Effector memory CD4-positive, alpha-beta T cell (primary cell): ENCODE measurements around the gene ZBTB11.
"Not testable (repeated sequence)": the region's sequence is repeated elsewhere in the genome, so short reads cannot be mapped to it uniquely, and the experiment has no call there.

Experiments
- DNase-seq, 3 donors: peaks; one replicate each; pipeline ENCODE4 v3.0.0-alpha.2; 2020
- H3K27ac ChIP-seq: 2 replicates; pipeline ENCODE4 v1.7.0; 2013; ENCODE audit warnings: mild to moderate bottlenecking, low read length, moderate library complexity; ENCODE audit not compliant: insufficient read depth, poor library complexity, severe bottlenecking
- H3K27me3 ChIP-seq: replicated peaks from 2 replicates; pipeline ENCODE4 v1.7.0; 2013; ENCODE audit warnings: mild to moderate bottlenecking, low read length; ENCODE audit not compliant: insufficient read depth, control insufficient read depth, poor library complexity, severe bottlenecking
- H3K36me3 ChIP-seq: 2 replicates; pipeline ENCODE4 v1.7.0; 2013; ENCODE audit warnings: mild to moderate bottlenecking, low read length, moderate library complexity; ENCODE audit not compliant: control insufficient read depth, insufficient read depth
- H3K4me1 ChIP-seq: 2 replicates; pipeline ENCODE4 v1.7.0; 2013; ENCODE audit warnings: low read length, mild to moderate bottlenecking; ENCODE audit not compliant: control insufficient read depth, insufficient read depth, poor library complexity, severe bottlenecking
- H3K4me3 ChIP-seq: 2 replicates; pipeline ENCODE4 v1.7.0; 2013; ENCODE audit warnings: low read length, low read depth, mild to moderate bottlenecking; ENCODE audit not compliant: insufficient read depth, poor library complexity, severe bottlenecking
- H3K9me3 ChIP-seq: 2 replicates; pipeline ENCODE4 v1.7.0; 2013; ENCODE audit warnings: mild to moderate bottlenecking, low read length, moderate library complexity; ENCODE audit not compliant: control insufficient read depth

ZBTB11 gene

DNA sequence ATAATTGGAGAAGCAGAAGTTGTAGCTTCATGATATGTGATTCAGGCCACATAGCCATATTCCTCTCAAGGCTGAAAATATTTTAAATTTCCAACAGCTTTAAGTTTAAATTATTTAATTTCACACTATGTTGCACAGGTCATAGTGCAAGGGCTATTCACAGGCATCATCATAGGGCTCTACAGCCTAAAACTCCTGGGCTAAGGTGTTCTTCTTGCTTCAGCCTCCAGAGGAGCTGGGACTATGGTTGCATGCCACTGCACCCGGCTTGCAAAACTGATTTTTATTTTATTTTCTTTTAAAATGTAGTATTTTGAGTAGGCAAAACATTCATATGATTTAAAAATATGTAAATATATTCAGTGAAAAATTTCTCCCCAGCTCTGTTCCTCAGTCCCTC, 41.5 kb upstream of the ZBTB11 start:
- H3K9me3 ChIP-seq: no peaks in the 10 kb centered on the region
- DNase-seq: no peak

GRCh38 chr3:101709126-101709525, 32.2 kb upstream of the ZBTB11 start:
- DNase-seq: no peak
- Histone ChIP-seq H3K9me3 (no peaks in the 10 kb centered on the region), H3K36me3 (no peaks in the 10 kb centered on the region), H3K4me1 (no peaks in the 10 kb centered on the region), H3K27me3 (no peaks in the 10 kb centered on the region), H3K4me3 (no peak overlapping the region), H3K27ac (no peak overlapping the region)

More for the DNA sequence above, 41.5 kb upstream of the ZBTB11 start:
- H3K27me3 ChIP-seq: no peaks in the 10 kb centered on the region
- peaks cover 17% of the 10 kb centered on the region for H3K4me1 ChIP-seq
- H3K36me3 ChIP-seq: no peaks in the 10 kb centered on the region
- H3K27ac ChIP-seq: no peak overlapping the region
- H3K4me3 ChIP-seq: no peak overlapping the region

DNA sequence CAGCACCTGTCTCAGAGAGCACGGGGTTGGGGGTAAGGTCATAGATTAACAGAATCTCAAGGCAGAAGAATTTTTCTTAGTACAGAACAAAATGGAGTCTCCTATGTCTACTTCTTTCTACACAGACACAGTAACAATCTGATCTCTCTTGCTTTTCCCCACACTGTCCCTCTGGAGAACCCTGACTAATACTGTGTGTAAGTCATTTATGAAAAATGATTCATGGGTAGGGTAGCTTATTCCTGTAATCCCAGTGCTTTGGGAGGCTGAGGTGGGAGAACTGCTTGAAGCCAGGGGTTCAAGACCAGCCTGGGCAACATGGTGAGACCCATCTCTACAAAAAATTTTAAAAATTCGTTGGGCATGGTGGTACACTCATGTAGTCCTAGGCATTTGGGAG, 27.7 kb upstream of the ZBTB11 start:
- not testable (repeated sequence) for H3K27me3 ChIP-seq, H3K36me3 ChIP-seq, H3K9me3 ChIP-seq, DNase-seq, H3K27ac ChIP-seq, H3K4me3 ChIP-seq, H3K4me1 ChIP-seq

DNA sequence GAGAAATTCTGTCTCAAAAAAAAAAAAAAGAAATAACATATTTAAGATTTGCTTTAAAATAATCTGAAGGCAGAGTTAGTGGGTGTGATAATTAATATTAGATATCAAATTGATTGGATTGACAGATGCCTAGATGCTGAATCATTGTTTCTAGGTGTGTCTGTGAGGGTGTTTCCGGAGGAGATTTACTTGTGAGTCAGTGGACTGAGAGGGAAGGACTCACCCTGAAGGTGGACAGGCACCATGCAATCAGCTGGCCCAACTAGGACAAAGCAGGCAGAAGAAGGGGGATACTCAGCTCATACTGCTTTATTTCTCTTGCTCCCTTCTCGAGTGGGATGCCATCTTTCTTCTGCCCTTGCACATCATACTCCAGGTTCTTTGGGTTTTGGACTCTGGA, 26.2 kb upstream of the ZBTB11 start:
- Histone ChIP-seq H3K4me3 (no peak overlapping the region), H3K4me1 (no peaks in the 10 kb centered on the region), H3K36me3 (no peaks in the 10 kb centered on the region), H3K9me3 (no peaks in the 10 kb centered on the region), H3K27ac (no peak overlapping the region), H3K27me3 (no peaks in the 10 kb centered on the region)
- DNase-seq: no peak

DNA sequence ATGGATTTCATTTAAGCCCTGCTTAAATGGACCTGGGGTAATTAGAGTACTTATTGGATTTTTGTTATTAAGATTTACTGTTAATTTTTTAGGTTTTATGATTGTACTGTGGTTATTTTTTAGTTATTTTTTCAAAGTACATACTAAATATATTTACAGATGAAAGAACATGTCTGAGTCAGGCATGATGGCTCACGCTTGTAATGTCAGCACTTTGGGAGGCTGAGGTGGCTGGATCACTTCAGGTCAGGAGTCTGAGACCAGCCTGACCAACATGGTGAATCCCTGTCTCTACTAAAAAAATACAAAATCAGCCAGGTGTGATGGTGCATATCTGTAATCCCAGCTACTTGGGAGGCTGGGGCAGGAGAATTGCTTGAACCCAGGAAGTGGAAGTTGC, 25.8 kb upstream of the ZBTB11 start:
- Histone ChIP-seq H3K36me3 (no peaks in the 10 kb centered on the region), H3K9me3 (no peaks in the 10 kb centered on the region), H3K4me3 (no peak overlapping the region), H3K4me1 (no peaks in the 10 kb centered on the region), H3K27ac (no peak overlapping the region), H3K27me3 (no peaks in the 10 kb centered on the region)
- no peak for DNase-seq

- Histone ChIP-seq H3K9me3 (no peaks in the 10 kb centered on the region), H3K27me3 (no peaks in the 10 kb centered on the region), H3K27ac (no peak overlapping the region), H3K4me3 (no peak overlapping the region), H3K36me3 (no peaks in the 10 kb centered on the region), H3K4me1 (no peaks in the 10 kb centered on the region)
- no peak for DNase-seq
Measured at GRCh38 chr3:101701696-101702634, 25.0 kb upstream of the ZBTB11 start.

DNA sequence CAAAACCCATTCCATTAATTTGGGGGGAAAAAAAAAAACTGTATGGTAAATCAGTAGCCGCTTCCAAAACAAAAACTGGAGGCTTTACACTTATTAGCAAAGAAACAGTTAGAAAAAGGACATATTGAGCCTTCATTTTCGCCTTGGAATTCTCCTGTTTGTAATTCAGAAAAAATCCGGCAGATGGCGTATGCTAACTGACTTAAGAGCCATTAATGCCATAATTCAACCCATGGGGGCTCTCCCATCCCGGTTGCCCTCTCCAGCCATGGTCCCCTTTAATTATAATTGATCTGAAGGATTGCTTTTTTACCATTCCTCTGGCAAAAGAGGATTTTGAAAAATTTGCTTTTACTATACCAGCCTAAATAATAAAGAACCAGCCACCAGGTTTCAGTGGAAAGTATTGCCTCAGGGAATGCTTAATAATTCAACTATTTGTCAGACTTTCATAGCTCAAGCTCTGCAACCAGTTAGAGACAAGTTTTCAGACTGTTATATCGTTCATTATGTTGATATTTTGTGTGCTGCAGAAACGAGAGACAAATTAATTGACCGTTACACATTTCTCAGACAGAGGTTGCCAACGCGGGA, 18.9 kb upstream of the ZBTB11 start:
- H3K27ac ChIP-seq: no peak overlapping the region
- H3K36me3 ChIP-seq: no peaks in the 10 kb centered on the region
- peak in 1 of 3 donors; percentile 30 for DNase-seq
- no peaks in the 10 kb centered on the region for H3K4me1 ChIP-seq
- H3K9me3 ChIP-seq: no peaks in the 10 kb centered on the region
- H3K4me3 ChIP-seq: no peak overlapping the region
- H3K27me3 ChIP-seq: no peaks in the 10 kb centered on the region

DNA sequence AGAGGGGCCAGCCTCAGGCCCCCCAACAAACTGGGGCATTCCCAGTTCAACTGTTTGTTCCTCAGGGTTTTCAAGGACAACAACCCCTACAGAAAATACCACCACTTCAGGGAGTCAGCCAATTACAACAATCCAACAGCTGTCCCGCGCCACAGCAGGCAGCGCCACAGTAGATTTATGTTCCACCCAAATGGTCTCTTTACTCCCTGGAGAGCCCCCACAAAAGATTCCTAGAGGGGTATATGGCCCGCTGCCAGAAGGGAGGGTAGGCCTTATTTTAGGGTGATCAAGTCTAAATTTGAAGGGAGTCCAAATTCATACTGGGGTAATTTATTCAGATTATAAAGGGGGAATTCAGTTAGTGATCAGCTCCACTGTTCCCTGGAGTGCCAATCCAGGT, 17.9 kb upstream of the ZBTB11 start:
- not testable (repeated sequence) for H3K4me3 ChIP-seq, H3K9me3 ChIP-seq, H3K36me3 ChIP-seq, H3K4me1 ChIP-seq, DNase-seq, H3K27ac ChIP-seq, H3K27me3 ChIP-seq

DNA sequence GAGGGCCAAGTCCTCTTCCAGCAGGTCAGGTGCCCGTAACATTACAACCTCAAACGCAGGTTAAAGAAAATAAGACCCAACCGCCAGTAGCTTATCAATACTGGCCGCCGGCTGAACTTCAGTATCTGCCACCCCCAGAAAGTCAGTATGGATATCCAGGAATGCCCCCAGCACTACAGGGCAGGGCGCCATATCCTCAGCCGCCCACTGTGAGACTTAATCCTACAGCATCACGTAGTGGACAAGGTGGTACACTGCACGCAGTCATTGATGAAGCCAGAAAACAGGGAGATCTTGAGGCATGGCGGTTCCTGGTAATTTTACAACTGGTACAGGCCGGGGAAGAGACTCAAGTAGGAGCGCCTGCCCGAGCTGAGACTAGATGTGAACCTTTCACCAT, 16.6 kb upstream of the ZBTB11 start:
- DNase-seq, H3K36me3 ChIP-seq, H3K4me3 ChIP-seq, H3K27ac ChIP-seq, H3K4me1 ChIP-seq, H3K27me3 ChIP-seq, H3K9me3 ChIP-seq: not testable (repeated sequence)
